HepG2 (cell line): ENCODE data around the gene MFSD11. TPM values are rescaled to one million over a fixed set of nuclear protein-coding genes. Genes with fewer than 3 reads are reported as not detected.
A peak's percentile ranks its signal among the peaks of the same experiment; 100 is the strongest.

Source experiments
- ARID4A ChIP-seq: sonication (generic); formaldehyde crosslinking; IDR thresholded peaks from 2 replicates; pipeline ENCODE4 v1.5.0; 2020; ENCODE audit warnings: mild to moderate bottlenecking, missing genetic modification reagents, borderline replicate concordance
- CEBPB ChIP-seq: IDR thresholded peaks from 2 replicates; pipeline ENCODE4 v1.6.1; 2011; ENCODE audit warnings: low read depth, low read length, improper control_type of control experiment, borderline replicate concordance
- GATA4 ChIP-seq: sonication (generic); IDR thresholded peaks from 2 replicates; pipeline ENCODE4 v1.6.1; 2016; ENCODE audit warnings: antibody characterized with exemption, low read depth, borderline replicate concordance
- GATAD2A ChIP-seq: IDR thresholded peaks from 2 replicates; pipeline ENCODE4 v1.6.1; 2016
- IRF2 ChIP-seq: IDR thresholded peaks from 2 replicates; pipeline ENCODE4 v1.6.1; 2018; ENCODE audit warnings: missing genetic modification reagents, missing compliant biosample characterization
- MED1 ChIP-seq: sonication (generic); formaldehyde crosslinking; IDR thresholded peaks from 2 replicates; pipeline ENCODE4 v1.4.0; 2020; ENCODE audit warnings: missing genetic modification reagents
- NFE2L2 ChIP-seq: fragments of 150-350 bp; IDR thresholded peaks from 2 replicates; pipeline ENCODE4 v1.6.1; 2014; ENCODE audit warnings: low read length
- PATZ1 ChIP-seq: sonication (generic); formaldehyde crosslinking; IDR thresholded peaks from 2 replicates; pipeline ENCODE4 v1.4.0; 2020; ENCODE audit warnings: missing genetic modification reagents
- SOX13 ChIP-seq, 3 experiments: fragments of 450-650 bp in 1 of 3; sonication (generic) in 1 of 3; formaldehyde crosslinking in 1 of 3; IDR thresholded peaks in 2 of 3; conservative IDR thresholded peaks in 1 of 3; 2 replicates each; pipeline versions ENCODE4 v1.5.0 to v1.6.1; 2016 to 2020; ENCODE audit warnings: antibody characterized with exemption in 1 of 3, mild to moderate bottlenecking in 1 of 3, missing compliant biosample characterization in 1 of 3, missing genetic modification reagents in 1 of 3, moderate library complexity in 1 of 3
- STAT6 ChIP-seq: sonication (generic); formaldehyde crosslinking; IDR thresholded peaks from 2 replicates; pipeline ENCODE4 v1.4.0; 2020; ENCODE audit warnings: missing genetic modification reagents, mild to moderate bottlenecking, borderline replicate concordance
- TAF1 ChIP-seq: sonication (generic); formaldehyde crosslinking; IDR thresholded peaks from 2 replicates; pipeline ENCODE4 v1.4.0; 2020; ENCODE audit warnings: missing genetic modification reagents
- TRIM24 ChIP-seq: sonication (generic); formaldehyde crosslinking; IDR thresholded peaks from 2 replicates; pipeline ENCODE4 v1.8.0; 2022; ENCODE audit warnings: mild to moderate bottlenecking, missing genetic modification reagents
- ZNF18 ChIP-seq: sonication (generic); formaldehyde crosslinking; IDR thresholded peaks from 2 replicates; pipeline ENCODE4 v1.8.0; 2022; ENCODE audit warnings: mild to moderate bottlenecking, missing genetic modification reagents; ENCODE audit not compliant: insufficient replicate concordance
- ZNF703 ChIP-seq: sonication (generic); formaldehyde crosslinking; IDR thresholded peaks from 2 replicates; pipeline ENCODE4 v1.5.1; 2020; ENCODE audit warnings: missing genetic modification reagents, mild to moderate bottlenecking, moderate library complexity, borderline replicate concordance
- ZNF766 ChIP-seq: sonication (generic); formaldehyde crosslinking; IDR thresholded peaks from 2 replicates; pipeline ENCODE4 v1.5.0; 2020; ENCODE audit warnings: missing genetic modification reagents, borderline replicate concordance
- ZZZ3 ChIP-seq: sonication (generic); formaldehyde crosslinking; IDR thresholded peaks from 2 replicates; pipeline ENCODE4 v1.4.0; 2020; ENCODE audit warnings: missing genetic modification reagents, mild to moderate bottlenecking, borderline replicate concordance
- polyA plus RNA-seq, 8 experiments: library from polyadenylated mRNA; depleted of rRNA in 3 of 8; stranded (reverse) in 7 of 8; unstranded in 1 of 8; fragments of >200 nt; fragmentation: Illumina TruSeq in 4 of 8; extraction: Trizol in 4 of 8; gene quantifications; 2 replicates each; pipeline versions ENCODE4 v1.2.1 to v1.2.3, GENCODE V29; 2011 to 2016; ENCODE audit warnings: low read depth in 4 of 8, missing spikeins in 1 of 8, mixed read lengths in 1 of 8; ENCODE audit not compliant: insufficient read depth in 1 of 8
- total RNA-seq, 5 experiments: library from RNA; depleted of rRNA; stranded (reverse); fragments of >200 nt; fragmentation: Illumina TruSeq; extraction: Trizol; gene quantifications; 2 replicates each; pipeline ENCODE4 v1.2.3, GENCODE V29; 2016; ENCODE audit warnings: low read depth in 1 of 5
- TF ChIP-seq, protein P1 (sequence below): sonication (generic); formaldehyde crosslinking; IDR thresholded peaks from 2 replicates; pipeline ENCODE4 v1.5.0; 2020; ENCODE audit warnings: missing genetic modification reagents, mild to moderate bottlenecking, borderline replicate concordance

Gene MFSD11
- total and polyA plus RNA-seq, 2 of the 13 experiments (the other 11 are each of a cell fraction or from before 2014, with no cell fraction given) = 26.1 to 36.3 TPM

DNA sequence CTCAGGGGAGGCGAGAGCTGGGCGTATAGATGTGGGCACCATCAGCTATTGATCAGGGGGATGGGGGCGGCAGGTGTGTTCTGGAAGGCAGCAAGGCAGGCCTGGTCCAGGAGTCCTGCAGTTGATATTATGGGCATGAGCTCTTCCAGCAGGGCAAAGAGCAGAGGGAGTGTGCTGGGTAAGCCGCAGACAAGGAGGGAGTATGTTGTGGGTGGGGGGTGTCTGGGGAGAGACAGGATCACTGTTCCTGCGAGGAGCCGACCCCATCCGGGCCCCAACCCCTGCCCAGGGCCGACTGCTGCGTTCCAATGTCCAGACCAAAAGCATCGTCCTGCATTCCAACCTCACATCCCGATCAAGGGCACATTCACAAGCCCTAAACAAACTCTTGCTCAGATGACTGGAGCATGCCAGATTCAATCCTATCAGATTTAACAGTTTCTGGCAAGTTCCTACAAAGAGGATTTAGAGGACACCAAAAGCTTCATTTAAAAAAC, 36.4 kb upstream of the MFSD11 start (continued):
- peak; percentile 18; the same call in 1 of the 2 replicates for TF ChIP-seq ARID4A
- 0 out of 2 replicates have a peak, but pooled peaks have one; percentile 37 for TF ChIP-seq GATAD2A
- no peak for TF ChIP-seq ZZZ3 (CRISPR knock-in tag)
- no peak for TF ChIP-seq STAT6
- TF ChIP-seq PATZ1 = peak; percentile 73
- no peak for TF ChIP-seq ZNF18
- peak; percentile 78 for TF ChIP-seq MED1
- TF ChIP-seq GATA4 = no peak
- peak; percentile 30; the same call in 1 of the 2 replicates for TF ChIP-seq SOX13 (IDR thresholded peaks at IDR 0.05)
- TF ChIP-seq SOX13 (CRISPR knock-in tag; conservative IDR thresholded peaks at IDR 0.05 in 1 of 2, IDR thresholded peaks at IDR 0.05 in 1 of 2) = peak in 1 of 2 experiments; percentile 53; a peak in 1 of 4 replicates
- no peak for TF ChIP-seq CEBPB
- TF ChIP-seq, protein P1, sequence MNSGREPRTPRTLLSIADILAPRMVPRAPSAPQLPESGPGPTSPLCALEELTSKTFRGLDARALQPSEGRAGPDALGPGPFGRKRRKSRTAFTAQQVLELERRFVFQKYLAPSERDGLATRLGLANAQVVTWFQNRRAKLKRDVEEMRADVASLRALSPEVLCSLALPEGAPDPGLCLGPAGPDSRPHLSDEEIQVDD (CRISPR knock-in tag) = no peak
- no peak for TF ChIP-seq TRIM24 (CRISPR knock-in tag)
- no peak for TF ChIP-seq ZNF703
- TF ChIP-seq NFE2L2 = no peak
- 0 out of 2 replicates have a peak, but pooled peaks have one; percentile 9 for TF ChIP-seq ZNF766
- no peak; the same call in 1 of the 2 replicates for TF ChIP-seq TAF1 (CRISPR knock-in tag)
- 0 out of 2 replicates have a peak, but pooled peaks have one; percentile 45 for TF ChIP-seq IRF2 (CRISPR knock-in tag)
